BE2C (cell line): ENCODE results near the gene SCUBE2.

Experiments
- DNase-seq: peaks from one replicate; pipeline ENCODE4 v3.0.0-alpha.2; 2020
- H3K27me3 ChIP-seq: fragments of 250-450 bp; sonication (Bioruptor Pico); 2 replicates; pipeline ENCODE4 v1.5.1; 2020; ENCODE audit warnings: mild to moderate bottlenecking
- H3K36me3 ChIP-seq: fragments of 250-450 bp; sonication (Bioruptor Pico); 2 replicates; pipeline ENCODE4 v1.5.1; 2020; ENCODE audit warnings: mild to moderate bottlenecking
- H3K4me1 ChIP-seq: fragments of 250-450 bp; sonication (Bioruptor Pico); 2 replicates; pipeline ENCODE4 v1.5.1; 2020
- H3K4me3 ChIP-seq: 2 replicates; pipeline ENCODE4 v1.5.1; 2011; ENCODE audit warnings: low read depth, low read length
- H3K9me3 ChIP-seq: fragments of 250-450 bp; sonication (Bioruptor Pico); 2 replicates; pipeline ENCODE4 v1.5.1; 2020
- TF ChIP-seq, protein P1 (sequence below): IDR thresholded peaks from 2 replicates; pipeline ENCODE4 v1.5.1; 2012; ENCODE audit warnings: mild to moderate bottlenecking, low read depth, low read length

The SCUBE2 gene

DNA sequence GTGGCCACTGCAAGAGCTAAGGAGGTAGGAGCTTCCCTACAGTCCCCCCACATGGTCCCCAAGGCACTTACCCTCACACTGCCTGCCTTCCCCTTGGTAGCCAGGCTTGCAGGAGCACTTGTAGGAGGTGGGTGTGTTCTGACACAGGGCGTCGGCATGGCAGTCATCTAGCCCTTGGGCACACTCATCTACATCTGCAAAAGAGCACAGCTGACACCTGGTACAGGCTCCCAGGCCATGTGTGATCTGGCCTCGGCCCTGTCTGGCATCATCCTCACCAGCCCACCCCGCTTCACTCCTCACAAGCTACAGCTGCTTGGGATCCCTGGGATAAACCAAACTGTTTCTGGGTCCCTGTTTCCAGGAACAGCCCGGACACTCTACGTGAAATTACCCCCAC, 1.8 kb downstream of the SCUBE2 start:
- H3K4me1 ChIP-seq: no peaks in the 10 kb centered on the region
- no peak for DNase-seq
- H3K9me3 ChIP-seq: no peaks in the 10 kb centered on the region
- H3K36me3 ChIP-seq: no peaks in the 10 kb centered on the region
- no peak overlapping the region for H3K4me3 ChIP-seq
- TF ChIP-seq, protein P1, sequence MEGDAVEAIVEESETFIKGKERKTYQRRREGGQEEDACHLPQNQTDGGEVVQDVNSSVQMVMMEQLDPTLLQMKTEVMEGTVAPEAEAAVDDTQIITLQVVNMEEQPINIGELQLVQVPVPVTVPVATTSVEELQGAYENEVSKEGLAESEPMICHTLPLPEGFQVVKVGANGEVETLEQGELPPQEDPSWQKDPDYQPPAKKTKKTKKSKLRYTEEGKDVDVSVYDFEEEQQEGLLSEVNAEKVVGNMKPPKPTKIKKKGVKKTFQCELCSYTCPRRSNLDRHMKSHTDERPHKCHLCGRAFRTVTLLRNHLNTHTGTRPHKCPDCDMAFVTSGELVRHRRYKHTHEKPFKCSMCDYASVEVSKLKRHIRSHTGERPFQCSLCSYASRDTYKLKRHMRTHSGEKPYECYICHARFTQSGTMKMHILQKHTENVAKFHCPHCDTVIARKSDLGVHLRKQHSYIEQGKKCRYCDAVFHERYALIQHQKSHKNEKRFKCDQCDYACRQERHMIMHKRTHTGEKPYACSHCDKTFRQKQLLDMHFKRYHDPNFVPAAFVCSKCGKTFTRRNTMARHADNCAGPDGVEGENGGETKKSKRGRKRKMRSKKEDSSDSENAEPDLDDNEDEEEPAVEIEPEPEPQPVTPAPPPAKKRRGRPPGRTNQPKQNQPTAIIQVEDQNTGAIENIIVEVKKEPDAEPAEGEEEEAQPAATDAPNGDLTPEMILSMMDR: no peak
- peaks cover 8% of the 10 kb centered on the region for H3K27me3 ChIP-seq

DNA sequence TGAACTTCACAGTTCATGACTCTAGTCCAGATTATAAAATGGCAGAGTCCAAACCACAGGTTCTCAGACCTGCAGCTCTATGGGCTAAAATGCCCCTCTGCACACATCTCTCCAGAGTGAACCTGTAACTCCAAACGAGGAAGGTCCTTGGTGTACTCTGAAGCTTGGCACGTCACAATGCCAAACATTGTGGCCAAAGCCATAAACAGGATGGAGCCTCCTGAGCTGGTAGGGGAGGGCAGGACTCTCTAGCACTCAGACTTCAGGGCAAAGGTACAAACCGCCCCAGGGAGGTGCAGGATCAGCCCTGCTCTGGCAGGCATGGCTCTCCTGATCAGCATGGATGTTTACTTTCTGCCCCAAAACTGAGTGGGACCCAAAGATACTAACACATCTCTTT, 2.3 kb downstream of the SCUBE2 start:
- DNase-seq: no peak
- Histone ChIP-seq H3K4me3 (no peak overlapping the region), H3K36me3 (no peaks in the 10 kb centered on the region), H3K9me3 (no peaks in the 10 kb centered on the region), H3K4me1 (no peaks in the 10 kb centered on the region), H3K27me3 (peaks cover 8% of the 10 kb centered on the region)
- TF ChIP-seq, protein P1: no peak

DNA sequence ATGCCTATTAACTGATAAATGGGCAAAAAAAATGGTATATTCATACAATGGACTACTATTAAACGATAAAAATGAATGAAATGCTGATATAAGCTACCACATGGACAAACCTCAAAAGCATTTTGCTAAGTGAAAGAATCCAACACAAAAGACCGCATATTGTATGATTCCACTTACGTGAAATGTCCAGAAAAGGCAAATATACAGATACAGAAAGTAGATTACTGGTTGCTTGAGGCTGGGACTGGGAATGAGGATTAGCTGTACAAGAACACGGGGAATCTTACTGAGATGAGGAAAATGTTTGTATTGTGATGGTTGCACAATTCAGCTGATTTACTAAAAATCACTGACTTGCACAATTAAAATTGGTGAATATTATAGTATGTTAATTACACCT, 8.8 kb downstream of the SCUBE2 start:
- H3K27me3 ChIP-seq: no peaks in the 10 kb centered on the region
- H3K4me1 ChIP-seq: no peaks in the 10 kb centered on the region
- no peaks in the 10 kb centered on the region for H3K36me3 ChIP-seq
- H3K9me3 ChIP-seq: no peaks in the 10 kb centered on the region
- TF ChIP-seq, protein P1: no peak
- no peak for DNase-seq
- no peak overlapping the region for H3K4me3 ChIP-seq

DNA sequence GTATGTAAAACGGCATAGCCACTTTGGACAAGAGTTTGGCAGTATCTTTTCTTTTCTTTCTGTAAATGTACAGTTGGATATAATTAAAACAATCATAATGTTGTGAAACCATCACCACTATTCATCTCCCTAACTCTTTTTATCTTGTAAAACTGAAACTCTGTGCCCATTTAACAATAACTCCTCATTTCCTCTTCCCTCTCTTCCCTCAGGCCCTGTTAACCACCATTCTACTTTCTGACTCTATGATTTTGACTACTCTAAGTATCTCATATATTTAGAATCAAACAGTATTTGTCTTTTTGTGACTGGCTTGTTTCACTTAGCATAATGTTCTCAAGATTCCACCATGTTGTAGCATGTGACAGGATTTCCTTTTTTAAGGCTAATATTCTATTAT, 10.2 kb downstream of the SCUBE2 start:
- DNase-seq: no peak
- Histone ChIP-seq H3K36me3 (no peaks in the 10 kb centered on the region), H3K4me3 (no peak overlapping the region), H3K27me3 (no peaks in the 10 kb centered on the region), H3K4me1 (no peaks in the 10 kb centered on the region), H3K9me3 (no peaks in the 10 kb centered on the region)
- TF ChIP-seq, protein P1: no peak

GRCh38 chr11:9078113-9079086, 13.0 kb downstream of the SCUBE2 start:
- TF ChIP-seq, protein P1: no peak
- H3K4me3 ChIP-seq: no peak overlapping the region
- H3K27me3 ChIP-seq: no peaks in the 10 kb centered on the region
- no peaks in the 10 kb centered on the region for H3K36me3 ChIP-seq
- DNase-seq: no peak
- no peaks in the 10 kb centered on the region for H3K4me1 ChIP-seq
- H3K9me3 ChIP-seq: no peaks in the 10 kb centered on the region

DNA sequence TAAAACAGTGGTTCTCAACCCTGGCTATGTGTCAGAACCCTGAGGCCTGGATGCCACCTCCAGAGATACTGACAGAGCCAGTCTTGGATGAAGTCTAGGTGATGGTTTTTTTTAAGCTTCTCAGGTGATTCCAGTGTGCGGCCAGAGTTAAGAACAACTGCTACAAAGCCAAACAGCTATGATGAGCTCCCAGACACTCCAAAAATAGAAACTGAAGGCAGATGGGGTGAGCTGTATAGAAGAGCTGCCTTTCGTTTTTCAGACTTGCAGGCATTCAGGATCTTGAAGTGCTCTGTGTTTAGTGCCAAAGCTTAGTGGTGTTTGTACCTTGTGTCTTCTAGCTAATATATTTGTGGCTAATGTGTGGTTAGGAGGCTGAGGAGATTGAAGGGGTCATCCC, 14.2 kb downstream of the SCUBE2 start:
- H3K4me3 ChIP-seq: no peak overlapping the region
- TF ChIP-seq, protein P1: no peak
- H3K9me3 ChIP-seq: no peaks in the 10 kb centered on the region
- DNase-seq: no peak
- no peaks in the 10 kb centered on the region for H3K4me1 ChIP-seq
- H3K36me3 ChIP-seq: no peaks in the 10 kb centered on the region
- no peaks in the 10 kb centered on the region for H3K27me3 ChIP-seq
